ENCODE measurements around the gene RPL15. TPM values are rescaled to one million over a fixed set of nuclear protein-coding genes. Genes with fewer than 3 reads are reported as not detected.
A peak's percentile ranks its signal among the peaks of the same experiment; 100 is the strongest.
"Not testable (repeated sequence)": the region's sequence is repeated elsewhere in the genome, so short reads cannot be mapped to it uniquely, and the experiment has no call there.

RPL15 gene
- total RNA-seq, 4 donors from 2014 or later, result 2,085 to 2,928 (median 2,309) TPM

DNA sequence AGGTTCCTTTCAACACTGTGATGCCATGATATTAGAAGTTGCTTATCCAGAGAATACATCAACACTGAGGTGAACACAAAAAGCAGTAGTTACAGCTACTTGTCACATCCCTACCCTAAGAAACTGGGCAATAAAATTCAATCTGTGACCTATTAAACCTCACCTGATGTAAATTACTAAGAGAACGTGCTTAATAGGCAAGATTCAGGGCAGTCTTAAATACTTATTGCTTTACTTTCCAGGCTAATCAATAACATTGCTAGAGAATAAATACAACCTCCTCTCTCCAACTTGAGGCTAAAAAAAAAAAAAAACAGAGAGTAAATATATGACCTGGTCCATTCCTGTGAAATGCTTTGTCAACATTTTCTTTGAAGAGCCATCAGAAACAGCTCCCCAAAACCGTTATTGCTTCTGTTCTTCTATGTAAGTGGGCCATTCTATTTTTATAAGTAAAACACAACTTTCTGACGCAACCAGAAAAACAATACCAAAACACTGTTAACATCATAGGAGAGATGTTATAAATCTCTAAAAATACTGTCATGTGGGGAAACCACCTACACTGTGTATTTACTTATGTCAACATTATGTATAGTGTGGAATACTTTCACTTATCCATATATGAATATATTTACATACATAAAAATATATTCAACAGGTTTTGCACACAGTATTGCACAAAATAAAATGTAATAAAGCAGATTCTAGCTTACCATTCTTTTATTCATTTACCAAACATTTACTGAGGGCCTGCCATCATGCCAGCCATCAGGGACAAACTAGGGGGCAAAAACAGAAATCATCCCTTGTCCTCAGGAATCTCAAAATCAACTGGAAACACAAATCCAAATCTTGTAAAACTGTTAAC lies 2.8 kb upstream of the RPL15 start:
- no peak for TF ChIP-seq EP300 (IDR thresholded peaks at IDR 0.05)
- TF ChIP-seq POLR2A (IDR thresholded peaks at IDR 0.05), result no peak
- TF ChIP-seq POLR2AphosphoS5 (IDR thresholded peaks at IDR 0.05), result no peak
- TF ChIP-seq, protein P1, sequence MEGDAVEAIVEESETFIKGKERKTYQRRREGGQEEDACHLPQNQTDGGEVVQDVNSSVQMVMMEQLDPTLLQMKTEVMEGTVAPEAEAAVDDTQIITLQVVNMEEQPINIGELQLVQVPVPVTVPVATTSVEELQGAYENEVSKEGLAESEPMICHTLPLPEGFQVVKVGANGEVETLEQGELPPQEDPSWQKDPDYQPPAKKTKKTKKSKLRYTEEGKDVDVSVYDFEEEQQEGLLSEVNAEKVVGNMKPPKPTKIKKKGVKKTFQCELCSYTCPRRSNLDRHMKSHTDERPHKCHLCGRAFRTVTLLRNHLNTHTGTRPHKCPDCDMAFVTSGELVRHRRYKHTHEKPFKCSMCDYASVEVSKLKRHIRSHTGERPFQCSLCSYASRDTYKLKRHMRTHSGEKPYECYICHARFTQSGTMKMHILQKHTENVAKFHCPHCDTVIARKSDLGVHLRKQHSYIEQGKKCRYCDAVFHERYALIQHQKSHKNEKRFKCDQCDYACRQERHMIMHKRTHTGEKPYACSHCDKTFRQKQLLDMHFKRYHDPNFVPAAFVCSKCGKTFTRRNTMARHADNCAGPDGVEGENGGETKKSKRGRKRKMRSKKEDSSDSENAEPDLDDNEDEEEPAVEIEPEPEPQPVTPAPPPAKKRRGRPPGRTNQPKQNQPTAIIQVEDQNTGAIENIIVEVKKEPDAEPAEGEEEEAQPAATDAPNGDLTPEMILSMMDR (IDR thresholded peaks at IDR 0.05), result no peak
- ATAC-seq, result no peak
- Histone ChIP-seq H3K27ac (no peak overlapping the region), H3K36me3 (peaks cover 0 to 34% of the 10 kb centered on the region in 2 donors), H3K4me1 (peaks cover 3 to 41% (median 9%) of the 10 kb centered on the region in 3 donors), H3K27me3 (no peaks in the 10 kb centered on the region), H3K9me3 (no peaks in the 10 kb centered on the region), H3K4me3 (no peak overlapping the region)
- WGBS, 2 donors (ENCODE audit: low coverage in 1 of 2), result 76 to 82% methylated on average over 2 to 3 of the region's 3 CpGs

DNA sequence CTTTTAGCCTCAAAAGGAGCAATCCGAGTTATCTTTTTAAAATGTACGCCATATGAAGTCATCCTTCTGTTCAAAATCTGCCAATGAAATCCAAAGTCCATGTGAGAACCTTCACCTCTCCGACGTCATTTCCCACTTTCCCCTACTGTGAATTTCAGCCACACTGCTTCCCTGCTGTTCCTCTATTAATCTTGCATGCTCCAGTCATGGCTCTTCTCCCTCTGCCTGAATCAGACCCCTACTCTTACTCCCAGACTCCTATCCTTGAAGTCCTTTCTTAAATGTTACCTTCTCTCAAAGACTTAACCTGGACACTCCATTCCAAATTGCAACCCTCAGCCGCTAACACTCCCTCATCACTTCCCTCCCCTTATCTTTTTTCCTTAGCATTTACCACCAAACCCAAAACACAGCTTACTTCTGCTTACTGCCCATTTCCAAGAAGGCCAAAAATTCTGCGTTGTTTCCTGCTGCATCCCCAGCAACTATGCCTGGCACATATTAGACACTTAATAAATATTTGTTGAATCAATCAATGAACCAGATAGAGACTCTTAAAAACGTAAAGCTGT lies 1.3 kb upstream of the RPL15 start:
- Histone ChIP-seq H3K27ac (peak overlapping the region in 2 of 4 donors; percentile 95 to 97), H3K36me3 (peaks cover 0 to 34% of the 10 kb centered on the region in 2 donors), H3K4me3 (peak overlapping the region; percentile 61 to 94), H3K27me3 (no peaks in the 10 kb centered on the region), H3K4me1 (peaks cover 3 to 56% (median 9%) of the 10 kb centered on the region in 3 donors), H3K9me3 (no peaks in the 10 kb centered on the region)
- TF ChIP-seq, protein P1 (IDR thresholded peaks at IDR 0.05), result no peak
- TF ChIP-seq POLR2AphosphoS5 (IDR thresholded peaks at IDR 0.05) (no peak), POLR2A (IDR thresholded peaks at IDR 0.05) (no peak)
- WGBS, 2 donors (ENCODE audit: low coverage in 1 of 2), result 49 to 66% methylated on average over 4 to 7 of the region's 7 CpGs
- ATAC-seq, result no peak

DNA sequence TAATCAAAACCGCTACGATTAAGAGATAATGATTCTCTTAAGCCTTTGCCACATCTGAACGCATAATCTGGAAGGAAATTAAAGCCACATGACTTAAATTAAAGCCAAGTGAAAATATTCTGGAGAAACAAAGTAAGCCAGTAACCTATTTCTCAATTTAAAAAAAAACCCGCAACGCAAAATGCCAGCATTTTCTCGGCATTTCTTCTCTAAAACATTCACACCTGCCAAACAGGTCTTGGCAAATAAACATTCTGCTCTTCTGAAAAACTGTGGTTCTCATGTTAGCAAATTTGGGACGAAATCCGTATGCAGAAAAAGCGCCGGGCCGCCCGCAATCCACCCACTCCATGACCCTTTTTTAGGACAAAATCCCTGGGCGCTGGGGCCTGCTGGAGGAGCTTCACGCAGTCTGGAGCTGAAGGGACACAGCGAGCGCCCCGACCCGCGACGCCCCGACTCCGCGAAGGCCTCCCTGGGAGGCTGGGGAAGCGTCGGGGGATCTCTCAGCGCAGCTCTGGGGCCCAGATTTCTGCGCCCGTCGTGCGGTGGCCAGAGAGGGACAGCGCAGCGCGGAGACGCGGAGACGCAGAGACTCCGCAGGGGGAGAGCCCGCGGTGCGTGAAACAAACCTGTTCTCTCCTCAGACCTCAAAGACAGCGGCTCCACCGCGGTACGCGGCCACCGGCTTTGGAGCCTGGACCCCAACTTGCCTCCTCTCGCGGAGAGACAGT lies 613 bp upstream of the RPL15 start:
- no peak for TF ChIP-seq POLR2AphosphoS5 (IDR thresholded peaks at IDR 0.05)
- TF ChIP-seq, protein P1 (IDR thresholded peaks at IDR 0.05), result no peak
- TF ChIP-seq EP300 (IDR thresholded peaks at IDR 0.05), result no peak
- no peak for TF ChIP-seq POLR2A (IDR thresholded peaks at IDR 0.05)
- Histone ChIP-seq H3K27me3 (no peaks in the 10 kb centered on the region), H3K27ac (peak overlapping the region; percentile 62 to 97 (median 93)), H3K9me3 (no peaks in the 10 kb centered on the region), H3K36me3 (peaks cover 0 to 33% of the 10 kb centered on the region in 2 donors), H3K4me3 (peak overlapping the region; percentile 61 to 94), H3K4me1 (peaks cover 3 to 57% (median 9%) of the 10 kb centered on the region in 3 donors)
- WGBS, 2 donors (ENCODE audit: low coverage in 1 of 2), result 0 to 5% methylated on average over 7 to 11 of the region's 48 CpGs
- ATAC-seq, result peak; percentile 71

DNA sequence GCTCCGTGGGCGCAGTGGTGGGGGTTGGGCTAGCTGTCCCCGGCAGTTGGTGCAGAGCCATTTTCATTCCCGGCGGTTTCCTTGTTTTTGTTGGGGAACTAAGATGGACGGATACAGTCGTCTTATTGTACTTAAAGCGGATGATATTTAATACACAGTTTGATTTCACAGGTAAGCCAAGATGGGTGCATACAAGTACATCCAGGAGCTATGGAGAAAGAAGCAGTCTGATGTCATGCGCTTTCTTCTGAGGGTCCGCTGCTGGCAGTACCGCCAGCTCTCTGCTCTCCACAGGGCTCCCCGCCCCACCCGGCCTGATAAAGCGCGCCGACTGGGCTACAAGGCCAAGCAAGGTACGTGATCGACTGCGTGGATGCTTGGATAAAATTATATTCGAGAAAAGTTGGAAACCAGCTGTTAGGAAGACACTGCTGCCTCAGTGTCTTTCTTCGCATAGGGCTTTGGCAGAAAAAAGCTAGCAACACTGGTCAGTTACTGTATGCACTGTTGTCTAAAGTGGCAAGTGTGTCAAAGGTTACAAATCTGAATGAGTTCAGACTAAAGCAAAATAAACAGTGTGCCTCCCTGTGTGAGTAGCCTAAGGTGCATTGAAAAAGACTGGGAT lies 859 bp downstream of the RPL15 start:
- Histone ChIP-seq H3K4me3 (peak overlapping the region; percentile 61 to 94), H3K36me3 (peaks cover 0 to 48% of the 10 kb centered on the region in 2 donors), H3K4me1 (peaks cover 3 to 57% (median 9%) of the 10 kb centered on the region in 3 donors), H3K27ac (peak overlapping the region; percentile 70 to 97 (median 93))
- not testable (repeated sequence) for H3K9me3 ChIP-seq, H3K27me3 ChIP-seq, ATAC-seq
- 0% methylated on average over 3 of the region's 21 CpGs for WGBS, 2 donors (ENCODE audit: low coverage in 1 of 2)

DNA sequence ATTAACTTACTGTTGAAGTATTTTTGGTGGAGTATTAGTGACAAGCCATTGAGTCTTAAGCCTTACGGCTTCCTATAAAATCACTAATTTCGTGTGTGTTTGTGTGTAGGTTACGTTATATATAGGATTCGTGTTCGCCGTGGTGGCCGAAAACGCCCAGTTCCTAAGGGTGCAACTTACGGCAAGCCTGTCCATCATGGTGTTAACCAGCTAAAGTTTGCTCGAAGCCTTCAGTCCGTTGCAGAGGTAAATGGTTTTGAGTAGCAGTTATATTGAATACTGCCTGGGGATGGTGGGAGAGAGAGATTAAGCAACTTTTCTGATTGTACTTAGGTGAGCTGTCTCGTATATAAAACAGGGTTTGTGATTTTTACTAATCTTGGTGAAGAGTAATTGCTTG lies 1.4 kb downstream of the RPL15 start:
- peaks cover 3 to 57% (median 9%) of the 10 kb centered on the region in 3 donors for H3K4me1 ChIP-seq
- not testable (repeated sequence) for H3K9me3 ChIP-seq

More for the DNA sequence above, 1.4 kb downstream of the RPL15 start:
- not testable (repeated sequence) for H3K27me3 ChIP-seq, ATAC-seq
- Histone ChIP-seq H3K27ac (peak overlapping the region in 3 of 4 donors; percentile 91 to 97 (median 95)), H3K36me3 (peaks cover 0 to 48% of the 10 kb centered on the region in 2 donors), H3K4me3 (peak overlapping the region; percentile 61 to 94)
- 27 to 30% methylated on average over 9 to 12 of the region's 12 CpGs for WGBS, 2 donors (ENCODE audit: low coverage in 1 of 2)
